HepG2 (cell line): ENCODE results near the gene BANK1. TPM values are rescaled to one million over a fixed set of nuclear protein-coding genes. Genes with fewer than 3 reads are reported as not detected.

Experiments
- ATAC-seq: fragments of 200-7000 bp; cut with Tn5 transposase; 3 replicates; pipeline ENCODE4 v1.9.1; 2020; ENCODE audit warnings: mild to moderate bottlenecking, moderate library complexity
- BruUV-seq: library from RNA; stranded (reverse); fragments of 400-500 nt; replicated peaks from 2 replicates; lab custom pipeline; 2021; lab: Mats Ljungman, UMichigan
- CTCF ChIA-PET: fragments of 300-600 bp; formaldehyde crosslinking; extraction: SDS; loops from one replicate; lab custom pipeline; 2021; ENCODE audit warnings: low total read pairs, inconsistent platforms, low intra/inter-chr PET ratio; lab: Yijun Ruan, JAX
- POLR2A ChIA-PET: fragments of 350-600 bp; sonication (Branson Sonifier 250); formaldehyde crosslinking; loops from one replicate; lab custom pipeline; 2020; ENCODE audit warnings: antibody characterized with exemption, inconsistent platforms; lab: Yijun Ruan, JAX
- DNase-seq: peaks from one replicate; pipeline ENCODE4 v3.0.0-alpha.2; 2015; ENCODE audit warnings: low spot score
- FAIRE-seq: peaks from 3 replicates; lab custom pipeline; 2011; peaks lifted over from hg19 to GRCh38; lab: Jason Lieb, UNC
- H2AFZ ChIP-seq: one replicate; pipeline ENCODE4 v1.6.1; 2011; ENCODE audit warnings: low read length, inconsistent platforms
- H3K27ac ChIP-seq: fragments of 300-600 bp; 3 replicates; pipeline ENCODE4 v1.8.0; 2011; ENCODE audit warnings: mixed run types, mild to moderate bottlenecking, mixed read lengths, low read length, inconsistent platforms; ENCODE audit not compliant: insufficient read depth; ENCODE audit errors: extremely low read length
- H3K27me3 ChIP-seq, 2 experiments: fragments of 200-600 bp in 1 of 2; 2 replicates in 1 of 2; 3 replicates in 1 of 2; pipeline versions ENCODE4 v1.6.0 to v1.8.0; 2011; ENCODE audit warnings: low read length in 2 of 2, mild to moderate bottlenecking in 2 of 2, moderate library complexity in 2 of 2, inconsistent platforms in 1 of 2; ENCODE audit not compliant: insufficient read depth in 2 of 2, control insufficient read depth in 1 of 2
- H3K36me3 ChIP-seq, 2 experiments: fragments of 200-600 bp in 1 of 2; replicated peaks in 1 of 2; 2 replicates in 1 of 2; 3 replicates in 1 of 2; pipeline versions ENCODE4 v1.5.1 to v1.8.0; 2011; ENCODE audit warnings: low read length in 2 of 2, inconsistent platforms in 1 of 2; ENCODE audit not compliant: insufficient read depth in 2 of 2, control insufficient read depth in 1 of 2
- H3K4me1 ChIP-seq: 2 replicates; pipeline ENCODE4 v1.5.1; 2012; ENCODE audit warnings: low read length, inconsistent platforms; ENCODE audit not compliant: insufficient read depth
- H3K4me2 ChIP-seq: 2 replicates; pipeline ENCODE4 v1.6.0; 2011; ENCODE audit warnings: low read depth, low read length, inconsistent platforms
- H3K4me3 ChIP-seq, 3 experiments: fragments of 200-600 bp in 1 of 3; sonication (generic), shearing (Covaris generic) in 1 of 3; replicated peaks in 1 of 3; 2 replicates each; pipeline ENCODE4 v1.5.1; 2011 to 2016; ENCODE audit warnings: low read length in 3 of 3, inconsistent platforms in 2 of 3, low read depth in 2 of 3, mild to moderate bottlenecking in 2 of 3, control low read depth in 1 of 3, mixed read lengths in 1 of 3; ENCODE audit not compliant: insufficient read depth in 1 of 3
- H3K79me2 ChIP-seq: one replicate; pipeline ENCODE4 v1.6.1; 2011; ENCODE audit warnings: low read length, inconsistent platforms; ENCODE audit not compliant: insufficient read depth
- H3K9ac ChIP-seq: 2 replicates; pipeline ENCODE4 v1.6.0; 2011; ENCODE audit warnings: mild to moderate bottlenecking, low read depth, low read length, inconsistent platforms; ENCODE audit not compliant: insufficient read depth
- H3K9me3 ChIP-seq: 2 replicates; pipeline ENCODE4 v1.5.1; 2012; ENCODE audit warnings: mild to moderate bottlenecking, low read length
- H4K20me1 ChIP-seq: 2 replicates; pipeline ENCODE4 v1.6.0; 2011; ENCODE audit warnings: inconsistent platforms, mild to moderate bottlenecking, low read length, moderate library complexity; ENCODE audit not compliant: insufficient read depth
- CC2D1A ChIP-seq: sonication (generic); formaldehyde crosslinking; IDR thresholded peaks from 2 replicates; pipeline ENCODE4 v1.8.1; 2023; ENCODE audit warnings: mild to moderate bottlenecking, missing genetic modification reagents
- FOXP4 ChIP-seq: sonication (generic); formaldehyde crosslinking; IDR thresholded peaks from 2 replicates; pipeline ENCODE4 v1.4.0; 2020; ENCODE audit warnings: missing genetic modification reagents
- MAF1 ChIP-seq: sonication (generic); formaldehyde crosslinking; IDR thresholded peaks from 2 replicates; pipeline ENCODE4 v1.5.0; 2020; ENCODE audit warnings: missing genetic modification reagents, borderline replicate concordance
- ZNF562 ChIP-seq: sonication (generic); formaldehyde crosslinking; IDR thresholded peaks from 2 replicates; pipeline ENCODE4 v1.8.0; 2022; ENCODE audit warnings: missing genetic modification reagents, borderline replicate concordance
- ZNF563 ChIP-seq: sonication (generic); formaldehyde crosslinking; IDR thresholded peaks from 2 replicates; pipeline ENCODE4 v1.8.0; 2022; ENCODE audit warnings: mild to moderate bottlenecking, moderate library complexity, missing genetic modification reagents
- ZNF672 ChIP-seq: sonication (generic); formaldehyde crosslinking; IDR thresholded peaks from 2 replicates; pipeline ENCODE4 v1.8.1; 2022; ENCODE audit warnings: missing genetic modification reagents
- WGBS: methylation state at CpG from one replicate; pipeline ENCODE4 v1.1.6; 2017; ENCODE audit warnings: low lambda C conversion rate; 5-methylcytosine and 5-hydroxymethylcytosine counted together
- in situ Hi-C: cut with HindIII; loops from 2 replicates; pipeline ENCODE4 v1.10.0; 2017; ENCODE audit warnings: low pct_unique_long_range_greater_than_20kb; ENCODE audit not compliant: extremely low pct_ligation_motif_present
- intact Hi-C: fragments of 100-400 bp; cut with micrococcal nuclease; formaldehyde crosslinking; loops from one replicate; pipeline ENCODE4 v1.10.0; 2022; ENCODE audit not compliant: unreplicated experiment
- polyA plus RNA-seq, 8 experiments: library from polyadenylated mRNA; depleted of rRNA in 3 of 8; stranded (reverse) in 7 of 8; unstranded in 1 of 8; fragments of >200 nt; fragmentation: Illumina TruSeq in 4 of 8; extraction: Trizol in 4 of 8; gene quantifications; 2 replicates each; pipeline versions ENCODE4 v1.2.1 to v1.2.3, GENCODE V29; 2011 to 2016; ENCODE audit warnings: low read depth in 4 of 8, missing spikeins in 1 of 8, mixed read lengths in 1 of 8; ENCODE audit not compliant: insufficient read depth in 1 of 8
- total RNA-seq, 5 experiments: library from RNA; depleted of rRNA; stranded (reverse); fragments of >200 nt; fragmentation: Illumina TruSeq; extraction: Trizol; gene quantifications; 2 replicates each; pipeline ENCODE4 v1.2.3, GENCODE V29; 2016; ENCODE audit warnings: low read depth in 1 of 5
- TF ChIP-seq, protein P1 (sequence below): conservative IDR thresholded peaks from 2 replicates; pipeline ENCODE4 v1.6.1; 2018; ENCODE audit warnings: missing genetic modification reagents

Gene BANK1
- total and polyA plus RNA-seq, 2 of the 13 experiments (the other 11 are each of a cell fraction or from before 2014, with no cell fraction given), result 0.15 TPM; not detected in 1

DNA sequence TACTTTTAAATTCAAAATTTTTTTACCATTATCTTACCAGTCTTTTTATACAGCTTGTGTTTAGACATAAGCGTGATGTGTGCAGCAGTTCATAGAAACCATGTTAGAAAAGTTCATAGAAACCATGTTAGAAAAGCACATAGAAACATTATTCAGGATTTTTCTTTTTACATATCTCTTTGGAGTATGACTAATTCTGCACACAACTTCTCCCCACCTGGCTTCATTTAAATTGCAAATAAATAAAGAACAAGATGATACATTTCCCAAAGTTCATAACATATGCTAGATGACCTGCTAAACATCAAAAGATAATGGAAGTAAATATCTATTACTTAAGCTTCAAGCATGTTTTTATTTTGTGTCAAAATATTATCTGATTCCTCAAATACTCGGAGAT lies 201.9 kb downstream of the BANK1 start:
- no peak for DNase-seq
- Histone ChIP-seq H3K27me3 (no peaks in the 10 kb centered on the region), H3K36me3 (no peaks in the 10 kb centered on the region), H4K20me1 (no peaks in the 10 kb centered on the region), H3K4me1 (no peaks in the 10 kb centered on the region), H3K9me3 (no peaks in the 10 kb centered on the region), H3K79me2 (no peaks in the 10 kb centered on the region), H3K4me2 (no peak overlapping the region), H3K27ac (no peak overlapping the region), H3K4me3 (no peak overlapping the region), H2AFZ (no peak overlapping the region), H3K9ac (no peak overlapping the region)
- in situ Hi-C loops, result no loop called here
- CTCF ChIA-PET, result no interaction called here
- POLR2A ChIA-PET, result no interaction called here
- intact Hi-C loops, result no loop called here
- no peak for TF ChIP-seq ZNF672 (CRISPR knock-in tag)
- TF ChIP-seq ZNF562 (CRISPR knock-in tag), result no peak
- TF ChIP-seq CC2D1A (CRISPR knock-in tag), result no peak
- TF ChIP-seq MAF1 (CRISPR knock-in tag), result no peak
- TF ChIP-seq, protein P1, sequence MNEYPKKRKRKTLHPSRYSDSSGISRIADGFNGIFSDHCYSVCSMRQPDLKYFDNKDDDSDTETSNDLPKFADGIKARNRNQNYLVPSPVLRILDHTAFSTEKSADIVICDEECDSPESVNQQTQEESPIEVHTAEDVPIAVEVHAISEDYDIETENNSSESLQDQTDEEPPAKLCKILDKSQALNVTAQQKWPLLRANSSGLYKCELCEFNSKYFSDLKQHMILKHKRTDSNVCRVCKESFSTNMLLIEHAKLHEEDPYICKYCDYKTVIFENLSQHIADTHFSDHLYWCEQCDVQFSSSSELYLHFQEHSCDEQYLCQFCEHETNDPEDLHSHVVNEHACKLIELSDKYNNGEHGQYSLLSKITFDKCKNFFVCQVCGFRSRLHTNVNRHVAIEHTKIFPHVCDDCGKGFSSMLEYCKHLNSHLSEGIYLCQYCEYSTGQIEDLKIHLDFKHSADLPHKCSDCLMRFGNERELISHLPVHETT, result no peak
- TF ChIP-seq FOXP4 (CRISPR knock-in tag), result no peak
- no peak for TF ChIP-seq ZNF563 (CRISPR knock-in tag)
- WGBS, result 0% methylated on average over 2 of the region's 2 CpGs
- BruUV-seq, result no TSS peak
- ATAC-seq, result no peak
- FAIRE-seq, result no peak
